Body of pancreas (tissue), 4 donors: ENCODE data around the gene NUP210L.

Experiments
- CTCF ChIP-seq, 7 experiments: fragments of 450-650 bp in 4 of 7; fragments of 200-600 bp in 3 of 7; sonication (generic) in 3 of 7; IDR thresholded peaks; one replicate each; pipeline ENCODE4 v1.5.1; 2016 to 2019; ENCODE audit warnings: antibody characterized with exemption in 7 of 7
- POLR2A ChIP-seq, 3 donors: fragments of 450-650 bp; IDR thresholded peaks; one replicate each; pipeline ENCODE4 v1.6.1; 2016; ENCODE audit warnings: antibody characterized with exemption in 3 of 3, mild to moderate bottlenecking in 2 of 3

- TF ChIP-seq CTCF (IDR thresholded peaks at IDR 0.05) (no peak), POLR2A (IDR thresholded peaks at IDR 0.05) (no peak)
These were observed 209.6 kb downstream of the NUP210L start for GRCh38 chr1:153945131-153945794.
